Measurements from ENCODE around the gene TMC2.

GRCh38 chr20:2617099-2617714 is 80.8 kb downstream of the TMC2 start:
- TF ChIP-seq, protein P1, sequence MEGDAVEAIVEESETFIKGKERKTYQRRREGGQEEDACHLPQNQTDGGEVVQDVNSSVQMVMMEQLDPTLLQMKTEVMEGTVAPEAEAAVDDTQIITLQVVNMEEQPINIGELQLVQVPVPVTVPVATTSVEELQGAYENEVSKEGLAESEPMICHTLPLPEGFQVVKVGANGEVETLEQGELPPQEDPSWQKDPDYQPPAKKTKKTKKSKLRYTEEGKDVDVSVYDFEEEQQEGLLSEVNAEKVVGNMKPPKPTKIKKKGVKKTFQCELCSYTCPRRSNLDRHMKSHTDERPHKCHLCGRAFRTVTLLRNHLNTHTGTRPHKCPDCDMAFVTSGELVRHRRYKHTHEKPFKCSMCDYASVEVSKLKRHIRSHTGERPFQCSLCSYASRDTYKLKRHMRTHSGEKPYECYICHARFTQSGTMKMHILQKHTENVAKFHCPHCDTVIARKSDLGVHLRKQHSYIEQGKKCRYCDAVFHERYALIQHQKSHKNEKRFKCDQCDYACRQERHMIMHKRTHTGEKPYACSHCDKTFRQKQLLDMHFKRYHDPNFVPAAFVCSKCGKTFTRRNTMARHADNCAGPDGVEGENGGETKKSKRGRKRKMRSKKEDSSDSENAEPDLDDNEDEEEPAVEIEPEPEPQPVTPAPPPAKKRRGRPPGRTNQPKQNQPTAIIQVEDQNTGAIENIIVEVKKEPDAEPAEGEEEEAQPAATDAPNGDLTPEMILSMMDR (IDR thresholded peaks at IDR 0.05) = no peak
- no peak for TF ChIP-seq POLR2AphosphoS5 (IDR thresholded peaks at IDR 0.05)
- TF ChIP-seq POLR2A (IDR thresholded peaks at IDR 0.05) = no peak

All from upper lobe of left lung (tissue), 4 donors.